GM12878 (cell line): ENCODE data around the gene PRKN. TPM values are rescaled to one million over a fixed set of nuclear protein-coding genes. Genes with fewer than 3 reads are reported as not detected.

ENCODE experiments used
- ATAC-seq: fragments of 200-7000 bp; cut with Tn5 transposase; 3 replicates; pipeline ENCODE4 v1.9.1; 2020; ENCODE audit warnings: mild to moderate bottlenecking, moderate library complexity
- BruUV-seq: library from RNA; stranded (reverse); fragments of 400-500 nt; replicated peaks from 2 replicates; lab custom pipeline; 2021; lab: Mats Ljungman, UMichigan
- CTCF ChIA-PET: fragments of 300-600 bp; sonication (Branson Sonifier 250); formaldehyde crosslinking; extraction: SDS; loops from one replicate; lab custom pipeline; 2021; ENCODE audit warnings: inconsistent platforms; lab: Yijun Ruan, JAX
- POLR2A ChIA-PET: fragments of 350-600 bp; formaldehyde crosslinking; extraction: SDS; loops from one replicate; lab custom pipeline; 2021; ENCODE audit warnings: inconsistent platforms; lab: Charles Lee
- RAD21 ChIA-PET: fragments of 300-600 bp; sonication (Branson Sonifier 250); formaldehyde crosslinking; loops from one replicate; lab custom pipeline; 2023; ENCODE audit warnings: antibody characterized with exemption; ENCODE audit not compliant: unreplicated experiment; lab: Charles Lee
- SMC1A ChIA-PET: fragments of 300-600 bp; sonication (Branson Sonifier 250); formaldehyde crosslinking; loops from one replicate; lab custom pipeline; 2023; ENCODE audit not compliant: unreplicated experiment, uncharacterized antibody; lab: Charles Lee
- DNase-seq: peaks from one replicate; pipeline ENCODE4 v3.0.0-alpha.2; 2011; ENCODE audit warnings: low read depth, low spot score
- FAIRE-seq: peaks from 3 replicates; lab custom pipeline; 2011; peaks lifted over from hg19 to GRCh38; lab: Jason Lieb, UNC
- H2AFZ ChIP-seq: 2 replicates; pipeline ENCODE4 v1.6.0; 2011; ENCODE audit warnings: low read depth, low read length, control low read depth; ENCODE audit not compliant: control insufficient read depth
- H3K27ac ChIP-seq: 2 replicates; pipeline ENCODE4 v1.5.1; 2011; ENCODE audit warnings: control low read depth; ENCODE audit not compliant: control insufficient read depth, insufficient read depth
- H3K27me3 ChIP-seq, 2 experiments: replicated peaks in 1 of 2; 2 replicates each; pipeline versions ENCODE4 v1.6.0 to v1.6.1; 2011; ENCODE audit warnings: low read length in 1 of 2; ENCODE audit not compliant: control insufficient read depth in 2 of 2, insufficient read depth in 2 of 2
- H3K36me3 ChIP-seq, 2 experiments: 2 replicates each; pipeline ENCODE4 v1.5.1; 2011; ENCODE audit warnings: low read length in 1 of 2; ENCODE audit not compliant: control insufficient read depth in 2 of 2, insufficient read depth in 2 of 2
- H3K4me1 ChIP-seq: 2 replicates; pipeline ENCODE4 v1.6.1; 2011; ENCODE audit warnings: mild to moderate bottlenecking, low read length, moderate library complexity, mixed read lengths; ENCODE audit not compliant: control insufficient read depth, insufficient read depth
- H3K4me2 ChIP-seq: 2 replicates; pipeline ENCODE4 v1.6.0; 2011; ENCODE audit warnings: control low read depth; ENCODE audit not compliant: control insufficient read depth, insufficient read depth
- H3K4me3 ChIP-seq: fragments of 200-600 bp; sonication (generic); 2 replicates; pipeline ENCODE4 v1.5.1; 2016
- H3K79me2 ChIP-seq: 2 replicates; pipeline ENCODE4 v1.6.0; 2011; ENCODE audit warnings: low read length; ENCODE audit not compliant: control insufficient read depth, insufficient read depth
- H3K9ac ChIP-seq: 2 replicates; pipeline ENCODE4 v1.8.0; 2011; ENCODE audit warnings: low read length, control low read depth, mixed read lengths; ENCODE audit not compliant: control insufficient read depth, insufficient read depth
- H3K9me3 ChIP-seq: replicated peaks from 3 replicates; pipeline ENCODE4 v1.5.1; 2011; ENCODE audit warnings: mild to moderate bottlenecking, low read length; ENCODE audit not compliant: control insufficient read depth, insufficient read depth
- H4K20me1 ChIP-seq: 2 replicates; pipeline ENCODE4 v1.6.0; 2011; ENCODE audit not compliant: control insufficient read depth, insufficient read depth
- BHLHE40 ChIP-seq, 2 experiments: fragments of 450-650 bp in 1 of 2; IDR thresholded peaks; 2 replicates each; pipeline ENCODE4 v1.6.1; 2011 to 2017; ENCODE audit warnings: low read depth in 2 of 2, borderline replicate concordance in 1 of 2, improper control_type of control experiment in 1 of 2, low read length in 1 of 2, mild to moderate bottlenecking in 1 of 2
- CHD4 ChIP-seq: fragments of 200-600 bp; sonication (generic); IDR thresholded peaks from 2 replicates; pipeline ENCODE4 v1.6.1; 2016; ENCODE audit warnings: mild to moderate bottlenecking
- DPF2 ChIP-seq: fragments of 450-650 bp; IDR thresholded peaks from 2 replicates; pipeline ENCODE4 v1.6.1; 2017; ENCODE audit warnings: mild to moderate bottlenecking
- FOS ChIP-seq: IDR thresholded peaks from 3 replicates; pipeline ENCODE4 v1.6.1; 2011; ENCODE audit warnings: borderline replicate concordance; ENCODE audit not compliant: insufficient read length; ENCODE audit errors: extremely low read depth
- MTA2 ChIP-seq: fragments of 450-650 bp; IDR thresholded peaks from 2 replicates; pipeline ENCODE4 v1.6.1; 2016; ENCODE audit warnings: low read depth, mild to moderate bottlenecking, moderate library complexity
- PAX5 ChIP-seq: IDR thresholded peaks from 2 replicates; pipeline ENCODE4 v1.6.1; 2011; ENCODE audit warnings: low read depth, low read length, borderline replicate concordance
- POU2F2 ChIP-seq: IDR thresholded peaks from 3 replicates; pipeline ENCODE4 v1.6.1; 2011; ENCODE audit warnings: low read depth, mild to moderate bottlenecking, low read length, borderline replicate concordance
- SIN3A ChIP-seq: IDR thresholded peaks from 2 replicates; pipeline ENCODE4 v1.6.1; 2012; ENCODE audit warnings: low read depth, low read length, improper control_type of control experiment
- SP1 ChIP-seq: IDR thresholded peaks from one replicate; pipeline ENCODE4 v1.6.1; 2011; ENCODE audit warnings: low read depth, low read length
- TCF3 ChIP-seq: IDR thresholded peaks from 2 replicates; pipeline ENCODE4 v1.6.1; 2012; ENCODE audit warnings: low read depth, mild to moderate bottlenecking, low read length, borderline replicate concordance; ENCODE audit not compliant: insufficient read depth
- YBX1 ChIP-seq: fragments of 450-650 bp; IDR thresholded peaks from 2 replicates; pipeline ENCODE4 v1.6.1; 2016; ENCODE audit warnings: antibody characterized with exemption
- ZNF274 ChIP-seq: IDR thresholded peaks from one replicate; pipeline ENCODE4 v1.8.0; 2011; ENCODE audit not compliant: insufficient read length, insufficient read depth
- in situ Hi-C: fragments of 300-500 bp; cut with MboI; formaldehyde crosslinking; loops from 9 replicates; pipeline ENCODE4 v1.14.3; 2018; ENCODE audit warnings: mixed read lengths
- intact Hi-C: fragments of 100-400 bp; cut with micrococcal nuclease; formaldehyde crosslinking; loops from one replicate; pipeline ENCODE4 v1.14.2; 2022; ENCODE audit not compliant: unreplicated experiment
- polyA plus RNA-seq, 11 experiments: library from polyadenylated mRNA; depleted of rRNA in 4 of 11; unstranded in 6 of 11; stranded (reverse) in 5 of 11; fragments of >200 nt; fragmentation: Nextera tagmentation in 4 of 11; fragmentation: Illumina TruSeq in 1 of 11; extraction: Ambion mirVana in 4 of 11; extraction: Trizol in 1 of 11; gene quantifications; 1 replicate in 1 of 11; 2 replicates in 10 of 11; pipeline versions ENCODE4 v1.2.1 to v1.2.3, GENCODE V29; 2011 to 2016; ENCODE audit warnings: inconsistent platforms in 2 of 11, missing spikeins in 2 of 11, low read depth in 1 of 11
- total RNA-seq, 4 experiments: library from RNA; depleted of rRNA in 3 of 4; stranded (reverse); fragments of >200 nt in 3 of 4; fragmentation: Illumina TruSeq in 1 of 4; extraction: Trizol in 1 of 4; gene quantifications; 2 replicates each; pipeline versions ENCODE4 v1.2.1 to v1.2.3, GENCODE V29; 2013 to 2021
- TF ChIP-seq, protein P1 (sequence below): IDR thresholded peaks from 2 replicates; pipeline ENCODE4 v1.6.1; 2012; ENCODE audit warnings: low read length, inconsistent platforms

The PRKN gene
- total and polyA plus RNA-seq, 10 of the 15 experiments (the other 5 are each of a cell fraction or from before 2014, with no cell fraction given) = 0.06 to 0.09 TPM; not detected in 8

DNA sequence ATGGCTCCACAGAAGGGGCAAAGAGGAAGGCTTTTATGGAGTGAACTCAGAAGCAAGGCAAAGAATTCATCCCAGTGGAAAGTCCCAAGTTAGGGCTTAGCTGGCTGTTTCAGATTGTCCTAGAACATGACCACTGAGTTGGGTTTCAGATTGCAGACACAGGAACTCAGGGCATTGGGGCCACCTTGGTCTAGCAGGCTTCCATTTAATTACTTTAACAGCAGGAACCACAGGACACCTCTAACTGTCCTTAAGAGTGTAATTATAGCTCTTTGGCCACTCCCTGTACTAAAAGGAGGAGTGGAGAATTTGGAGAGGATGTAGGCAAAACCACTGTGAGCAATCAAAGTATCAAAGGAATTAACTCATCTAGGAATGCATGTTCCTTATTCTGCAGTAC is 1303.1 kb downstream of the PRKN start:
- CTCF ChIA-PET = no interaction called here
- no peak for FAIRE-seq

More for the DNA sequence above, 1303.1 kb downstream of the PRKN start:
- POLR2A ChIA-PET = no interaction called here
- Histone ChIP-seq H2AFZ (no peak overlapping the region), H3K4me3 (no peak overlapping the region), H3K79me2 (no peaks in the 10 kb centered on the region), H3K36me3 (no peaks in the 10 kb centered on the region), H3K27me3 (no peaks in the 10 kb centered on the region), H3K4me1 (no peaks in the 10 kb centered on the region), H3K27ac (no peak overlapping the region), H3K4me2 (no peak overlapping the region), H4K20me1 (no peaks in the 10 kb centered on the region), H3K9me3 (no peaks in the 10 kb centered on the region), H3K9ac (no peak overlapping the region)
- RAD21 ChIA-PET = no interaction called here
- in situ Hi-C loops = loop anchor here (10.0 kb wide), 1 partner anchor 270 kb away; no protein-coding TSS in a partner anchor
- no peak for ATAC-seq
- SMC1A ChIA-PET = no interaction called here
- intact Hi-C loops = no loop called here
- TF ChIP-seq FOS (no peak), MTA2 (no peak), TCF3 (no peak), YBX1 (no peak), PAX5 (no peak), BHLHE40 (IDR thresholded peaks at IDR 0.05; ENCODE audit: borderline replicate concordance in 1 of 2, low read depth in 2 of 2, low read length in 1 of 2) (no peak), POU2F2 (no peak), DPF2 (no peak), SIN3A (no peak), CHD4 (no peak), SP1 (no peak), ZNF274 (no peak)
- TF ChIP-seq, protein P1, sequence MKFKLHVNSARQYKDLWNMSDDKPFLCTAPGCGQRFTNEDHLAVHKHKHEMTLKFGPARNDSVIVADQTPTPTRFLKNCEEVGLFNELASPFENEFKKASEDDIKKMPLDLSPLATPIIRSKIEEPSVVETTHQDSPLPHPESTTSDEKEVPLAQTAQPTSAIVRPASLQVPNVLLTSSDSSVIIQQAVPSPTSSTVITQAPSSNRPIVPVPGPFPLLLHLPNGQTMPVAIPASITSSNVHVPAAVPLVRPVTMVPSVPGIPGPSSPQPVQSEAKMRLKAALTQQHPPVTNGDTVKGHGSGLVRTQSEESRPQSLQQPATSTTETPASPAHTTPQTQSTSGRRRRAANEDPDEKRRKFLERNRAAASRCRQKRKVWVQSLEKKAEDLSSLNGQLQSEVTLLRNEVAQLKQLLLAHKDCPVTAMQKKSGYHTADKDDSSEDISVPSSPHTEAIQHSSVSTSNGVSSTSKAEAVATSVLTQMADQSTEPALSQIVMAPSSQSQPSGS = no peak
- no peak for DNase-seq
- BruUV-seq = no TSS peak
